ENCODE data around the gene TUBGCP2.

The TUBGCP2 gene

GRCh38 chr10:133279326-133280226 is 29.1 kb downstream of the TUBGCP2 start:
- no peaks in the 10 kb centered on the region for H3K4me1 ChIP-seq
- in situ Hi-C loops (cut with MboI; ENCODE audit: low sequenced_read_pairs), result no loop called here
- H3K36me3 ChIP-seq (replicated peaks), result peaks cover 37% of the 10 kb centered on the region

GRCh38 chr10:133278577-133279265 is 30.0 kb downstream of the TUBGCP2 start:
- Histone ChIP-seq H3K36me3 (replicated peaks) (peaks cover 29% of the 10 kb centered on the region), H3K9me3 (no peaks in the 10 kb centered on the region), H3K4me1 (no peaks in the 10 kb centered on the region), H3K27me3 (ENCODE audit: low read depth) (no peaks in the 10 kb centered on the region), H3K4me3 (no peak overlapping the region)
- no peak for DNase-seq (ENCODE audit: low spot score in 2 of 2)
- in situ Hi-C loops (cut with MboI; ENCODE audit: low sequenced_read_pairs), result no loop called here

More at GRCh38 chr10:133279326-133280226, 29.1 kb downstream of the TUBGCP2 start:
- no peak overlapping the region for H3K4me3 ChIP-seq
- H3K9me3 ChIP-seq, result no peaks in the 10 kb centered on the region
- no peaks in the 10 kb centered on the region for H3K27me3 ChIP-seq (ENCODE audit: low read depth)
- DNase-seq (ENCODE audit: low spot score in 2 of 2), result no peak

- Histone ChIP-seq H3K4me1 (no peaks in the 10 kb centered on the region), H3K9me3 (no peaks in the 10 kb centered on the region), H3K27me3 (ENCODE audit: low read depth) (no peaks in the 10 kb centered on the region), H3K36me3 (replicated peaks) (peaks cover 25% of the 10 kb centered on the region), H3K4me3 (no peak overlapping the region)
- in situ Hi-C loops (cut with MboI; ENCODE audit: low sequenced_read_pairs), result no loop called here
- DNase-seq (ENCODE audit: low spot score in 2 of 2), result no peak
Measured at GRCh38 chr10:133277993-133278576, 30.6 kb downstream of the TUBGCP2 start.

GRCh38 chr10:133277277-133277992 is 31.2 kb downstream of the TUBGCP2 start:
- no peaks in the 10 kb centered on the region for H3K4me1 ChIP-seq
- no peaks in the 10 kb centered on the region for H3K9me3 ChIP-seq
- no peak for DNase-seq (ENCODE audit: low spot score in 2 of 2)
- H3K4me3 ChIP-seq, result no peak overlapping the region
- H3K27me3 ChIP-seq (ENCODE audit: low read depth), result no peaks in the 10 kb centered on the region
- in situ Hi-C loops (cut with MboI; ENCODE audit: low sequenced_read_pairs), result no loop called here
- peaks cover 19% of the 10 kb centered on the region for H3K36me3 ChIP-seq (replicated peaks)

GRCh38 chr10:133276435-133277201 is 32.1 kb downstream of the TUBGCP2 start, which contains the start of gene ADAM8:
TSS of gene ADAM8 (minus strand) at chr10:133276868. CDS start at chr10:133276817, 51 bp downstream.
- no peak for DNase-seq (ENCODE audit: low spot score in 2 of 2)
- Histone ChIP-seq H3K4me3 (no peak within 1 kb of the TSS), H3K9me3 (no peaks in the 10 kb centered on the region), H3K4me1 (no peaks in the 10 kb centered on the region), H3K36me3 (replicated peaks) (peaks cover 13% of the 10 kb centered on the region), H3K27me3 (ENCODE audit: low read depth) (no peaks in the 10 kb centered on the region)
- in situ Hi-C loops (cut with MboI; ENCODE audit: low sequenced_read_pairs), result no loop called here

- Histone ChIP-seq H3K4me1 (no peaks in the 10 kb centered on the region), H3K9me3 (no peaks in the 10 kb centered on the region), H3K4me3 (no peak overlapping the region), H3K36me3 (replicated peaks) (peaks cover 8% of the 10 kb centered on the region; the same call in 1 of the 2 replicates), H3K27me3 (ENCODE audit: low read depth) (no peaks in the 10 kb centered on the region)
- DNase-seq (ENCODE audit: low spot score in 2 of 2), result no peak
- in situ Hi-C loops (cut with MboI; ENCODE audit: low sequenced_read_pairs), result no loop called here
Measured at GRCh38 chr10:133276100-133276434, 32.6 kb downstream of the TUBGCP2 start.

- Histone ChIP-seq H3K36me3 (replicated peaks) (peaks cover 8% of the 10 kb centered on the region; the same call in 1 of the 2 replicates), H3K4me1 (no peaks in the 10 kb centered on the region), H3K4me3 (no peak overlapping the region), H3K9me3 (no peaks in the 10 kb centered on the region), H3K27me3 (ENCODE audit: low read depth) (no peaks in the 10 kb centered on the region)
- in situ Hi-C loops (cut with MboI; ENCODE audit: low sequenced_read_pairs), result no loop called here
- no peak for DNase-seq (ENCODE audit: low spot score in 2 of 2)
Measured at GRCh38 chr10:133275684-133276092, 33.0 kb downstream of the TUBGCP2 start.

GRCh38 chr10:133274751-133275683 is 33.7 kb downstream of the TUBGCP2 start:
- Histone ChIP-seq H3K4me3 (no peak overlapping the region), H3K36me3 (replicated peaks) (peaks cover 6% of the 10 kb centered on the region; the same call in 1 of the 2 replicates), H3K4me1 (no peaks in the 10 kb centered on the region), H3K27me3 (ENCODE audit: low read depth) (no peaks in the 10 kb centered on the region), H3K9me3 (no peaks in the 10 kb centered on the region)
- no peak for DNase-seq (ENCODE audit: low spot score in 2 of 2)
- in situ Hi-C loops (cut with MboI; ENCODE audit: low sequenced_read_pairs), result no loop called here

- in situ Hi-C loops (cut with MboI; ENCODE audit: low sequenced_read_pairs), result no loop called here
Measured at GRCh38 chr10:133273534-133274143, 35.0 kb downstream of the TUBGCP2 start.

GRCh38 chr10:133272964-133273420 is 35.7 kb downstream of the TUBGCP2 start:
- no peak for DNase-seq (ENCODE audit: low spot score in 2 of 2)
- Histone ChIP-seq H3K27me3 (ENCODE audit: low read depth) (no peaks in the 10 kb centered on the region), H3K9me3 (no peaks in the 10 kb centered on the region), H3K4me1 (no peaks in the 10 kb centered on the region), H3K4me3 (no peak overlapping the region), H3K36me3 (replicated peaks) (no peaks in the 10 kb centered on the region; the same call in 1 of the 2 replicates)
- in situ Hi-C loops (cut with MboI; ENCODE audit: low sequenced_read_pairs), result no loop called here

More at GRCh38 chr10:133273534-133274143, 35.0 kb downstream of the TUBGCP2 start:
- no peaks in the 10 kb centered on the region for H3K9me3 ChIP-seq
- no peak overlapping the region for H3K4me3 ChIP-seq
- DNase-seq (ENCODE audit: low spot score in 2 of 2), result no peak
- H3K36me3 ChIP-seq (replicated peaks), result no peaks in the 10 kb centered on the region; the same call in 1 of the 2 replicates
- H3K27me3 ChIP-seq (ENCODE audit: low read depth), result no peaks in the 10 kb centered on the region
- H3K4me1 ChIP-seq, result no peaks in the 10 kb centered on the region

- Histone ChIP-seq H3K4me1 (no peaks in the 10 kb centered on the region), H3K27me3 (ENCODE audit: low read depth) (no peaks in the 10 kb centered on the region), H3K36me3 (replicated peaks) (no peaks in the 10 kb centered on the region), H3K4me3 (no peak overlapping the region), H3K9me3 (no peaks in the 10 kb centered on the region)
- DNase-seq (ENCODE audit: low spot score in 2 of 2), result no peak
- in situ Hi-C loops (cut with MboI; ENCODE audit: low sequenced_read_pairs), result no loop called here
Measured at GRCh38 chr10:133272301-133272963, 36.2 kb downstream of the TUBGCP2 start.

All from HAP-1 (cell line).